ENCODE measurements around the gene IQCH. TPM values are rescaled to one million over a fixed set of nuclear protein-coding genes. Genes with fewer than 3 reads are reported as not detected.

IQCH gene
- total RNA-seq, 4 donors from 2014 or later = 1.1 to 1.6 (median 1.3) TPM; not detected in 1

DNA sequence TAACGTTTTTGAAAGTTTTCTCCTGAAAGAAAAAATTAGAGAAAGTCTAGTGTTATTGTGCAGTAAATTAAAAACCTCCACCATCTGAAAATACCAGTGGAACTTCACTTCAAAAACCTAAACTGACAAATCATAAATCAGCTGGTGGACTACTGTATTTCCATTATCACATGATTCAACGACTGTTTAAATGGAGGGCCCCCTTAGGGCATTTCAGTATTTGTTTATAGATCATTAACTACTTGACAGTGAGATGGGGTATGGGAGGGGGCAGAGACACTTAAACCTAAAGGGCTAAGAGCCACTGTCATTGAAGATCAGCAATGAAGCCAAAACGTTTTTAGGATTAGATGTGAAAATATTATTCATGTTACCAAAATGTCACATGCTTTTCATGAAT is 257.6 kb downstream of the IQCH start:
- TF ChIP-seq, protein P1, sequence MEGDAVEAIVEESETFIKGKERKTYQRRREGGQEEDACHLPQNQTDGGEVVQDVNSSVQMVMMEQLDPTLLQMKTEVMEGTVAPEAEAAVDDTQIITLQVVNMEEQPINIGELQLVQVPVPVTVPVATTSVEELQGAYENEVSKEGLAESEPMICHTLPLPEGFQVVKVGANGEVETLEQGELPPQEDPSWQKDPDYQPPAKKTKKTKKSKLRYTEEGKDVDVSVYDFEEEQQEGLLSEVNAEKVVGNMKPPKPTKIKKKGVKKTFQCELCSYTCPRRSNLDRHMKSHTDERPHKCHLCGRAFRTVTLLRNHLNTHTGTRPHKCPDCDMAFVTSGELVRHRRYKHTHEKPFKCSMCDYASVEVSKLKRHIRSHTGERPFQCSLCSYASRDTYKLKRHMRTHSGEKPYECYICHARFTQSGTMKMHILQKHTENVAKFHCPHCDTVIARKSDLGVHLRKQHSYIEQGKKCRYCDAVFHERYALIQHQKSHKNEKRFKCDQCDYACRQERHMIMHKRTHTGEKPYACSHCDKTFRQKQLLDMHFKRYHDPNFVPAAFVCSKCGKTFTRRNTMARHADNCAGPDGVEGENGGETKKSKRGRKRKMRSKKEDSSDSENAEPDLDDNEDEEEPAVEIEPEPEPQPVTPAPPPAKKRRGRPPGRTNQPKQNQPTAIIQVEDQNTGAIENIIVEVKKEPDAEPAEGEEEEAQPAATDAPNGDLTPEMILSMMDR (IDR thresholded peaks at IDR 0.05) = no peak
- no peak for ATAC-seq (ENCODE audit: low FRiP score)
- no peak for DNase-seq (ENCODE audit: low spot score)

DNA sequence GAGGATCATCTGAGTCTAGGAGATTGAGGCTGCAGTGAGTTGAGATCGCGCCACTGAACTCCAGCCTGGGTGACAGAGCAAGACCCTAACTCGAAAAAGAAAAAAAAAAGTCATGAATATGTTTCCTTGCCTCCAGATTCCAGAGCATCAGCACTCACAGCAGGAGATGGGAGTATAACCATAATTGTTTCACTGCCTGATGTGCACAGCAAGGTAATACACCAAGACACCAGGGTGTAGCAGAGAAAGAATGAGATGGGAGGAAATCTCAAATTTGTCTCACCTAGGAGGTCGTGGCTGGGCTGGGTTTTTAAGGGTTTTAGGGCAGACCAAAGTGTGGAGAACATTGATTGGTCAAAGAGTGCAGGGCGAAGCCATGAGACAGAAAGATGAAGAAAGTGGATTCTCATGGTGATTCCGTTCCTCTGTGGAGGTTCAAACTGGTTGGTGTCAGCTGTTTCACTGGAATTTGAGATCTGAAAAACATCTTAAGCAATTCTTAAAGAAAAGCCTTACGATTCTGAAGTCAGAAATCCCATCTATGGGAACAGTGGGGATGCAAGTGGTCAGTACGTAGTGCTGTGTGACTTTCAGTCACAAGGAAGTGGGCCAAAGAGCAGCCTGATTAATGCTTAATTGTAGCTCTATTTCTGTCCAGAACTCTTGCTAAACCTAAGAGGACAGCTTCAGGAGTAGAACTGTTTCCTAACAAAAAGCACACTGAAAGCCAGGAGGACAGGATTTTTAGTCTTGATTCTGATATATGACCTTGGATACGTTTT is 258.5 kb downstream of the IQCH start:
- TF ChIP-seq, protein P1 (IDR thresholded peaks at IDR 0.05) = no peak
- DNase-seq (ENCODE audit: low spot score) (no peak), ATAC-seq (ENCODE audit: low FRiP score) (peak; percentile 41)

DNA sequence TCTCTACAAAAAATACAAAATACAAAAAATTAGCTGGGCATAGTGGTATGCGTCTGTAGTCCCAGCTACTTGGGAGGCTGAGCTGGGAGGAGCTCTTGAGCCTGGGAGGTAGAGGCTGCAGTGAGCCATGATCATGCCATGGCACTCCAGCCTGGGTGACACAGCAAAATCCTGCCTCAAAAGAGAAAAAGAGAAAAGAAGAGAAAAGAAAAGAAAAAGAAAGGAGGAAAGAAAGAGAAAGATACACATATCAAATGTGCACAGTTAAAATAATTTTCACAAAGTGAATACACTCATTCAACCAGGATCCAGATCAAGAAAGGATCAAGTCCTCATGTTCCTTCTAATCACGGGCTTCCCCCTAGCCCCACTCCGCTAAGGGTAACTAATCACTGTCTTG is 260.5 kb downstream of the IQCH start:
- no peak for ATAC-seq (ENCODE audit: low FRiP score)
- TF ChIP-seq, protein P1 (IDR thresholded peaks at IDR 0.05) = no peak
- DNase-seq (ENCODE audit: low spot score) = no peak

DNA sequence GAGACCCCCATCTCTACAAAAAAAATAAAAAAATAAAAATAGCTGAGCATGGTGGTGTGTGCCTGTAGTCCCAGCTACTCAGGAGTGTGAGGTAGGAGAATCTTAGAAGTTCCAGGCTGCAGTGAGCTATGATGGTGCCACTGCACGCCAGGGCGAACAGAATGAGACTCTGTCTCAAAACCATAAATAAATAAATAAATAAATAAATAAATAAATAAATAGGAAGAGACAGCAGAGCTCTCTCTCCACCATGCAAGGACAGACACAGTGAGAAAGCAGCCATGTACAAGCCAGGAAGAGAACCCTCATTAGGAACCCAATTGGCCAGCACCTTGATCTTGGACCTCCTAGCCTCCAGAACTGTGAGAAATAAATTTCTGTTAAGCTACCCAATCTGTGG is 261.0 kb downstream of the IQCH start:
- ATAC-seq (ENCODE audit: low FRiP score) = no peak
- no peak for DNase-seq (ENCODE audit: low spot score)
- TF ChIP-seq, protein P1 (IDR thresholded peaks at IDR 0.05) = no peak

DNA sequence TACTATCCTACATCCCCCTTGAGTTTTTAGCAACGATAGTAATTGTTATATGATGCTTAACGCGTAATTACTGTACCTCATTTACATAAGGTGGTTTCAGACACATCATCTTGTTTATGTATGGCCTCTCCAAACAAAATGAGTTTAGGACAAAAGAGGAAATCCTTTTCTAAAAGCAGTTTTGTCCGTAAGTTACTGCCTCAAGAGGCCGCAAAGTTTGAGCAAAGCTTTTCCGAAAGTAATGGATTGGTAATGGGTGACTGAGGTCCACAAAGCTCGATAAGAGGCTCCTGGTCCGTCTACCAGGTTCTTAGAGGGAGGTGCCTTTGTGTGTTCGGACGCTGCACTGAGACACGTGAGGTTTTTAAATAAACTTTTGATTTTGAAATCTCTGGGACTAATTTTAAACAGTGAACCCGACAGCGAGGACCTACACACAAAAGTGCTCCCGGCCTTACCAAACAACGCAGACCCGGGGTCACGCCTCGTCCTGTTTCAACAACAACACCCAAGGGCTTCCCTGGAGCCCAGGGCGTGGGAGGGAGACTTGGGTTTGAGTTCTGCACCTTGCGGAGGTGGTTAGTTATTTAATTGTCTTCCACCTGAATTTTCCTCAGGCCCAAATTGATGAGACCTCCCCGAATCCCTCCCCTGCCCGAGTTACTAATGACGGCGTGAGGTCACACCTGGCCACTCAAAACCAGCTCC is 265.9 kb downstream of the IQCH start:
- DNase-seq (ENCODE audit: low spot score) = no peak
- TF ChIP-seq, protein P1 (IDR thresholded peaks at IDR 0.05) = no peak
- peak; percentile 29 for ATAC-seq (ENCODE audit: low FRiP score)

DNA sequence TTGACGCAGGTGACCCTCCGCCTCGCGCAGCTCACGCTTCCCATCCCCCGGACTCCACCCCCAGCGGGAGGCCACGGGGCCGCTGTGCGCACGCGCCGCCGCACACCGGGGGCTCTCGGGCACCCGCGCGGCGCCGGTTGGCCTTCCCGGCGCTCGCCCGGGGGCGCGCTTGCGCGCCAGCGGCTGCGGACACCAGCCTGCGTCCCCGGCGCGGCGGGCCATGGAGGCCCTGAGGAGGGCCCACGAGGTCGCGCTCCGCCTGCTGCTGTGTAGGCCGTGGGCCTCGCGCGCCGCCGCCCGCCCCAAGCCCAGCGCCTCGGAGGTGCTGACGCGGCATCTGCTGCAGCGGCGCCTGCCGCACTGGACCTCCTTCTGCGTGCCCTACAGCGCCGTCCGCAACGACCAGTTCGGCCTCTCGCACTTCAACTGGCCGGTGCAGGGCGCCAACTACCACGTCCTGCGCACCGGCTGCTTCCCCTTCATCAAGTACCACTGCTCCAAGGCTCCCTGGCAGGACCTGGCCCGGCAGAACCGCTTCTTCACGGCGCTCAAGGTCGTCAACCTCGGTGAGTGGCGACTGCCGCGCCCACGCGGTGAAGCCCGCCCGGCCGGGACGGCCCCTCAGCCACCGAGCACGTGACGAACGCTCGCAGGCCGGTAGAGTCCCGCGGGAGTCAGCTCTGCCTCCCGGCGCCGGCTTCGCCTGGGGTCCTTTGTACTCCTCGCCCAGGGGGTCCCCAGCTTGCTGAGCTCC is 266.6 kb downstream of the IQCH start, which contains the start of gene C15orf61:
Gene C15orf61, plus strand, starts transcription at position 103 of the 754 bp plus-strand sequence. Its CDS starts 118 bp downstream, at position 221.
- DNase-seq (ENCODE audit: low spot score) (peak; percentile 40), ATAC-seq (ENCODE audit: low FRiP score) (peak; percentile 93)
- TF ChIP-seq, protein P1 (IDR thresholded peaks at IDR 0.05) = no peak

All from omental fat pad (tissue), 4 donors.